PC-9 (cell line): ENCODE results near the gene TOX3.

Experiments used
- EZH2 ChIP-seq: fragments of 200-600 bp; sonication (generic); IDR thresholded peaks from 2 replicates; pipeline ENCODE4 v1.8.0; 2017; ENCODE audit warnings: antibody characterized with exemption, low read depth
- TF ChIP-seq, protein P1 (sequence below): fragments of 200-600 bp; sonication (generic); conservative IDR thresholded peaks from 2 replicates; pipeline ENCODE4 v1.6.1; 2017; ENCODE audit warnings: mixed run types, antibody characterized with exemption, mild to moderate bottlenecking, moderate library complexity

DNA sequence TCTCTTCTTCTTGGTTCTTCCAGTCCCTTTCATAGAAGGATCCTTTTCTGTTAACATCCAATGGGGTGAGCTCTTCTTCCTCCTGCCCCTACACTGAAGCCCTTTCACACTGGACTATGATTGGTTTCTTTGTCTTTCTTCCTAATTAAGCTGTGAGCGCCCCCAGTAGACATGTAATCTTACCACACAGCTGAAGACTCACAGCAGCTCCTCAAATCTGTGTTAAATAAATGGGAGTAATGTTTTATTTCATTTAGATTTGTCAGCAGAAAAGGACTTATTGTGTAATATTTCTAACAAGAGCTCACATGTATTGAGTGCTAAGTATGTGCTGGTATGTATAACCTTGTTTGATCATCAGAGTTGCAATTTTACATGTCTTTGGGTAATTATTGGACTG lies 55.7 kb downstream of the TOX3 start:
- TF ChIP-seq, protein P1, sequence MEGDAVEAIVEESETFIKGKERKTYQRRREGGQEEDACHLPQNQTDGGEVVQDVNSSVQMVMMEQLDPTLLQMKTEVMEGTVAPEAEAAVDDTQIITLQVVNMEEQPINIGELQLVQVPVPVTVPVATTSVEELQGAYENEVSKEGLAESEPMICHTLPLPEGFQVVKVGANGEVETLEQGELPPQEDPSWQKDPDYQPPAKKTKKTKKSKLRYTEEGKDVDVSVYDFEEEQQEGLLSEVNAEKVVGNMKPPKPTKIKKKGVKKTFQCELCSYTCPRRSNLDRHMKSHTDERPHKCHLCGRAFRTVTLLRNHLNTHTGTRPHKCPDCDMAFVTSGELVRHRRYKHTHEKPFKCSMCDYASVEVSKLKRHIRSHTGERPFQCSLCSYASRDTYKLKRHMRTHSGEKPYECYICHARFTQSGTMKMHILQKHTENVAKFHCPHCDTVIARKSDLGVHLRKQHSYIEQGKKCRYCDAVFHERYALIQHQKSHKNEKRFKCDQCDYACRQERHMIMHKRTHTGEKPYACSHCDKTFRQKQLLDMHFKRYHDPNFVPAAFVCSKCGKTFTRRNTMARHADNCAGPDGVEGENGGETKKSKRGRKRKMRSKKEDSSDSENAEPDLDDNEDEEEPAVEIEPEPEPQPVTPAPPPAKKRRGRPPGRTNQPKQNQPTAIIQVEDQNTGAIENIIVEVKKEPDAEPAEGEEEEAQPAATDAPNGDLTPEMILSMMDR = no peak
- TF ChIP-seq EZH2 = no peak
